GM18505 (cell line): ENCODE results near the gene CERS5.

Experiments used
- ATAC-seq: cut with Tn5 transposase; IDR thresholded peaks from one replicate; pipeline ENCODE4 v1.9.1; 2021; ENCODE audit not compliant: unreplicated experiment
- POLR2A ChIP-seq: IDR thresholded peaks from 4 replicates; pipeline ENCODE4 v1.6.1; 2011; ENCODE audit warnings: borderline replicate concordance; ENCODE audit not compliant: insufficient read depth, insufficient read length; ENCODE audit errors: extremely low read depth

Gene CERS5

GRCh38 chr12:50132505-50133135, 34.5 kb downstream of the CERS5 start:
- no peak for ATAC-seq

GRCh38 chr12:50129290-50129689, 37.9 kb downstream of the CERS5 start:
- no peak for TF ChIP-seq POLR2A
- ATAC-seq = no peak

More at GRCh38 chr12:50132505-50133135, 34.5 kb downstream of the CERS5 start:
- TF ChIP-seq POLR2A = no peak

- no peak for TF ChIP-seq POLR2A
- no peak for ATAC-seq
Measured at GRCh38 chr12:50127546-50127945, 39.6 kb downstream of the CERS5 start.

GRCh38 chr12:50123203-50123602, 44.0 kb downstream of the CERS5 start:
- no peak for ATAC-seq

GRCh38 chr12:50121641-50122040, 45.5 kb downstream of the CERS5 start:
- TF ChIP-seq POLR2A = no peak
- no peak for ATAC-seq

More at GRCh38 chr12:50123203-50123602, 44.0 kb downstream of the CERS5 start:
- TF ChIP-seq POLR2A = no peak

GRCh38 chr12:50120953-50121352, 46.2 kb downstream of the CERS5 start:
- no peak for TF ChIP-seq POLR2A
- no peak for ATAC-seq

GRCh38 chr12:50120521-50120920, 46.6 kb downstream of the CERS5 start:
- ATAC-seq = no peak
- no peak for TF ChIP-seq POLR2A

- no peak for TF ChIP-seq POLR2A
- no peak for ATAC-seq
Measured at GRCh38 chr12:50119387-50119786, 47.8 kb downstream of the CERS5 start.

- no peak for TF ChIP-seq POLR2A
- ATAC-seq = no peak
Measured at GRCh38 chr12:50117057-50117622, 50.0 kb downstream of the CERS5 start.

GRCh38 chr12:50112456-50113218, 54.5 kb downstream of the CERS5 start:
- ATAC-seq = no peak
- TF ChIP-seq POLR2A = no peak

- ATAC-seq = peak; percentile 85
- peak; percentile 97 for TF ChIP-seq POLR2A
Measured at GRCh38 chr12:50111693-50112455, 55.3 kb downstream of the CERS5 start, which contains the start of gene COX14. Gene COX14, plus strand, starts transcription at chr12:50112236. Its CDS starts 7,808 bp downstream, at chr12:50120044.

- no peak for ATAC-seq
- TF ChIP-seq POLR2A = no peak
Measured at GRCh38 chr12:50111395-50111692, 55.8 kb downstream of the CERS5 start.

GRCh38 chr12:50110762-50111351, 56.3 kb downstream of the CERS5 start:
- ATAC-seq = no peak
- no peak for TF ChIP-seq POLR2A
